MM.1S (cell line): ENCODE measurements around the gene LRFN2.

Experiments
- DNase-seq: peaks from one replicate; pipeline ENCODE4 v3.0.0-alpha.2; 2015
- H2AFZ ChIP-seq: fragments of 300-600 bp; sonication (generic); 2 replicates; pipeline ENCODE4 v1.6.0; 2016; ENCODE audit warnings: antibody characterized with exemption, low read length
- H3F3A ChIP-seq: fragments of 300-600 bp; sonication (generic); 2 replicates; pipeline ENCODE4 v1.6.1; 2016; ENCODE audit warnings: mild to moderate bottlenecking, antibody characterized with exemption, low read length, moderate library complexity, mixed read lengths; ENCODE audit not compliant: insufficient read depth
- H3K27ac ChIP-seq: fragments of 300-600 bp; sonication (generic); 2 replicates; pipeline ENCODE4 v1.5.1; 2016; ENCODE audit warnings: mild to moderate bottlenecking, low read length
- H3K27me3 ChIP-seq: fragments of 300-600 bp; sonication (generic); replicated peaks from 2 replicates; pipeline ENCODE4 v1.6.0; 2016; ENCODE audit warnings: low read length; ENCODE audit not compliant: insufficient read depth
- H3K36me3 ChIP-seq: fragments of 300-600 bp; sonication (generic); replicated peaks from 2 replicates; pipeline ENCODE4 v1.6.1; 2016; ENCODE audit warnings: mild to moderate bottlenecking, low read length, mixed read lengths; ENCODE audit not compliant: insufficient read depth
- H3K4me1 ChIP-seq: fragments of 300-600 bp; sonication (generic); 2 replicates; pipeline ENCODE4 v1.6.1; 2016; ENCODE audit warnings: low read length, mixed read lengths
- H3K4me2 ChIP-seq: fragments of 300-600 bp; sonication (generic); 2 replicates; pipeline ENCODE4 v1.6.0; 2016; ENCODE audit warnings: low read depth, low read length
- H3K4me3 ChIP-seq: fragments of 300-600 bp; sonication (generic); 2 replicates; pipeline ENCODE4 v1.5.1; 2016; ENCODE audit warnings: low read length, mixed read lengths
- H3K79me2 ChIP-seq: fragments of 300-600 bp; sonication (generic); 2 replicates; pipeline ENCODE4 v1.6.1; 2016; ENCODE audit warnings: mixed run types, low read length, mixed read lengths
- H3K9ac ChIP-seq: fragments of 300-600 bp; sonication (generic); 2 replicates; pipeline ENCODE4 v1.6.1; 2016; ENCODE audit warnings: low read length, mixed read lengths
- H3K9me2 ChIP-seq: fragments of 300-600 bp; sonication (generic); replicated peaks from 2 replicates; pipeline ENCODE4 v1.6.1; 2016; ENCODE audit warnings: mild to moderate bottlenecking, low read length, mixed read lengths; ENCODE audit not compliant: insufficient read depth
- H3K9me3 ChIP-seq: fragments of 300-600 bp; sonication (generic); replicated peaks from 2 replicates; pipeline ENCODE4 v1.6.1; 2016; ENCODE audit warnings: mild to moderate bottlenecking, low read length, mixed read lengths; ENCODE audit not compliant: insufficient read depth
- H4K20me1 ChIP-seq: fragments of 300-600 bp; sonication (generic); 2 replicates; pipeline ENCODE4 v1.6.1; 2016; ENCODE audit warnings: mild to moderate bottlenecking, low read length, moderate library complexity, mixed read lengths; ENCODE audit not compliant: insufficient read depth
- CTCF ChIP-seq: fragments of 300-600 bp; sonication (generic); IDR thresholded peaks from 2 replicates; pipeline ENCODE4 v1.5.1; 2016; ENCODE audit warnings: antibody characterized with exemption, low read length, mixed read lengths
- EZH2 ChIP-seq: fragments of 300-600 bp; sonication (generic); optimal IDR thresholded peaks from 2 replicates; pipeline ENCODE3; 2017; ENCODE audit warnings: low read depth, mild to moderate bottlenecking, antibody characterized with exemption, low read length, mixed read lengths
- EZH2phosphoT487 ChIP-seq: fragments of 300-600 bp; sonication (generic); IDR thresholded peaks from 2 replicates; pipeline ENCODE4 v1.6.1; 2018; ENCODE audit warnings: antibody characterized with exemption, low read length

The LRFN2 gene

GRCh38 chr6:40471243-40471642 is 115.9 kb downstream of the LRFN2 start:
- Histone ChIP-seq H3K36me3 (no peaks in the 10 kb centered on the region), H3K27ac (no peak overlapping the region), H3K4me3 (no peak overlapping the region), H3K79me2 (no peaks in the 10 kb centered on the region), H3K9ac (no peak overlapping the region), H3K9me3 (no peaks in the 10 kb centered on the region), H3F3A (no peaks in the 10 kb centered on the region), H3K9me2 (no peaks in the 10 kb centered on the region), H3K27me3 (no peaks in the 10 kb centered on the region), H3K4me1 (no peaks in the 10 kb centered on the region), H3K4me2 (no peak overlapping the region), H2AFZ (no peak overlapping the region), H4K20me1 (no peaks in the 10 kb centered on the region)
- DNase-seq = no peak
- no peak for TF ChIP-seq EZH2
- TF ChIP-seq CTCF = no peak
- TF ChIP-seq EZH2phosphoT487 = no peak

DNA sequence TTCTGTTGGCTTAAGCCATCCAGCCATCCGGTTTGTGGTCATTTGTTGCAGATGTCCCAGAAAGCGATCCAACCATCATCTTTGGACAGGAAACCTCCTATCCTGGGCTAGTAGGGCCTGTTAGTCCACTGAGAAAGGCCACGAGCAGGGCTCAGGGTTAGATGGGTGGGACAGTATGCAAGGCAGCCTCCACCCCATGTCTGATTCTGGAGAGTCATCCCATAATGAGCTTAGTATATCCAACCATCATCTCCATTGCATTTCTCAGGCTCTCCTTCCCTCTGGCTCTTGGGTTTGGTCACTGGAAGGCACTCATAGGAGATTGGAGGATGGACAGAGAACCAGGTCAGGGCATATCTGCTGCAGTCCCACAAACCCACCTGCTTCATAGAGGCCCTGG is 117.8 kb downstream of the LRFN2 start:
- no peaks in the 10 kb centered on the region for H3K9me3 ChIP-seq
- DNase-seq = no peak
- no peaks in the 10 kb centered on the region for H3K9me2 ChIP-seq
- H3K4me3 ChIP-seq = no peak overlapping the region
- H4K20me1 ChIP-seq = no peaks in the 10 kb centered on the region
- H3K79me2 ChIP-seq = no peaks in the 10 kb centered on the region
- no peaks in the 10 kb centered on the region for H3F3A ChIP-seq
- no peaks in the 10 kb centered on the region for H3K36me3 ChIP-seq
- no peak overlapping the region for H3K4me2 ChIP-seq
- no peaks in the 10 kb centered on the region for H3K4me1 ChIP-seq
- TF ChIP-seq CTCF (no peak), EZH2phosphoT487 (no peak), EZH2 (no peak)
- H3K27ac ChIP-seq = no peak overlapping the region
- H2AFZ ChIP-seq = no peak overlapping the region
- H3K9ac ChIP-seq = no peak overlapping the region
- H3K27me3 ChIP-seq = no peaks in the 10 kb centered on the region

DNA sequence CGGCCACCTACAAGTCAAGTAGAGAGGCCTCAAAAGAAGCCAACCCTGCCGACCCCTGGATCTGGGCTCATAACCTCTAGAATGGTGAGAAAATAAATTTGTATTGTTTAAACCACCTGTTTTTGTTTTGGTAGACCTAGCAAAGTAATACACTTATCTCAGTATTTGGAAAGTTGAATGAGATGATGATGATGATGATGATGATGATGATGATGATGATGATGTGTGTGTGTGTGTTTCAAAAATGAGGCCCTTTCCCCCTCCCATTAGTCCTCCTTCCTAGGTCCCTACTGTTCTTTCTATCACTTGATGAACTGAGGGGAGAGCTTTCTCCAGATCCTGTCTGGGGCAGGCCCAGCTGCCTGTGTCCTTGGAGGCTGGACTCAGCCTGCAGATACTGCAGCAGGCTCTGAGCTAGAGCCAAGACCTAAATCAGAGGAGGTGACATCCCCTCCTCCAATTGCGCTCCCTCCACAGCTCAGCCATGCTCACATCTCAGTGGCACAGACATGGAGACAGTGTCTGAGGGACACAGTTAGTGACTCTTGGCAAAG is 120.1 kb downstream of the LRFN2 start:
- no peaks in the 10 kb centered on the region for H4K20me1 ChIP-seq
- H3K27me3 ChIP-seq = no peaks in the 10 kb centered on the region
- no peaks in the 10 kb centered on the region for H3F3A ChIP-seq
- no peaks in the 10 kb centered on the region for H3K79me2 ChIP-seq
- TF ChIP-seq CTCF (no peak), EZH2 (no peak), EZH2phosphoT487 (no peak)
- H3K27ac ChIP-seq = no peak overlapping the region
- no peak overlapping the region for H3K4me3 ChIP-seq
- H3K9ac ChIP-seq = no peak overlapping the region
- no peaks in the 10 kb centered on the region for H3K4me1 ChIP-seq
- no peaks in the 10 kb centered on the region for H3K36me3 ChIP-seq
- no peak for DNase-seq
- H3K4me2 ChIP-seq = no peak overlapping the region
- H2AFZ ChIP-seq = no peak overlapping the region
- H3K9me2 ChIP-seq = no peaks in the 10 kb centered on the region
- no peaks in the 10 kb centered on the region for H3K9me3 ChIP-seq
